Measurements from ENCODE around the gene MACROD1.

GRCh38 chr11:64007629-64008282, 158.2 kb downstream of the MACROD1 start:
- TF ChIP-seq, protein P1, sequence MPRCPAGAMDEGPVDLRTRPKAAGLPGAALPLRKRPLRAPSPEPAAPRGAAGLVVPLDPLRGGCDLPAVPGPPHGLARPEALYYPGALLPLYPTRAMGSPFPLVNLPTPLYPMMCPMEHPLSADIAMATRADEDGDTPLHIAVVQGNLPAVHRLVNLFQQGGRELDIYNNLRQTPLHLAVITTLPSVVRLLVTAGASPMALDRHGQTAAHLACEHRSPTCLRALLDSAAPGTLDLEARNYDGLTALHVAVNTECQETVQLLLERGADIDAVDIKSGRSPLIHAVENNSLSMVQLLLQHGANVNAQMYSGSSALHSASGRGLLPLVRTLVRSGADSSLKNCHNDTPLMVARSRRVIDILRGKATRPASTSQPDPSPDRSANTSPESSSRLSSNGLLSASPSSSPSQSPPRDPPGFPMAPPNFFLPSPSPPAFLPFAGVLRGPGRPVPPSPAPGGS (CRISPR knock-in tag; IDR thresholded peaks at IDR 0.05) = peak; percentile 80
- no peak for TF ChIP-seq MXI1 (IDR thresholded peaks at IDR 0.05; ENCODE audit: borderline replicate concordance, low read depth, low read length)
- peak; percentile 81 for TF ChIP-seq POLR2G (IDR thresholded peaks at IDR 0.05; ENCODE audit: low read depth, low read length)
- no peak for TF ChIP-seq RFX5 (IDR thresholded peaks at IDR 0.05; ENCODE audit: low read depth, low read length)

Measured in HepG2 (cell line).